Left ventricle myocardium superior (tissue), 1 donor: ENCODE results near the gene TP73. TPM values are rescaled to one million over a fixed set of nuclear protein-coding genes. Genes with fewer than 3 reads are reported as not detected.

Source experiments
- ATAC-seq: fragments of 200-7000 bp; cut with Tn5 transposase; one replicate; pipeline ENCODE4 v1.9.1; 2020; ENCODE audit warnings: mild to moderate bottlenecking, moderate library complexity
- DNase-seq: peaks from one replicate; pipeline ENCODE4 v3.0.0-alpha.2; 2020
- intact Hi-C: fragments of 100-400 bp; cut with micrococcal nuclease; formaldehyde crosslinking; loops from one replicate; pipeline ENCODE4 v1.11.0; 2022
- total RNA-seq: library from RNA; stranded (reverse); fragmentation: NEBNext Ultra II Directional; extraction: Animal tissue kit (Norgen Biotek cat#: 25700); gene quantifications from one replicate; pipeline ENCODE4 v1.2.1, GENCODE V29; 2021
- donor health status: DM: no; HTN: yes; CAD: no; lungs with severe emphysema.

The TP73 gene
- total RNA-seq, 1 donor from 2014 or later, result 0.05 TPM

DNA sequence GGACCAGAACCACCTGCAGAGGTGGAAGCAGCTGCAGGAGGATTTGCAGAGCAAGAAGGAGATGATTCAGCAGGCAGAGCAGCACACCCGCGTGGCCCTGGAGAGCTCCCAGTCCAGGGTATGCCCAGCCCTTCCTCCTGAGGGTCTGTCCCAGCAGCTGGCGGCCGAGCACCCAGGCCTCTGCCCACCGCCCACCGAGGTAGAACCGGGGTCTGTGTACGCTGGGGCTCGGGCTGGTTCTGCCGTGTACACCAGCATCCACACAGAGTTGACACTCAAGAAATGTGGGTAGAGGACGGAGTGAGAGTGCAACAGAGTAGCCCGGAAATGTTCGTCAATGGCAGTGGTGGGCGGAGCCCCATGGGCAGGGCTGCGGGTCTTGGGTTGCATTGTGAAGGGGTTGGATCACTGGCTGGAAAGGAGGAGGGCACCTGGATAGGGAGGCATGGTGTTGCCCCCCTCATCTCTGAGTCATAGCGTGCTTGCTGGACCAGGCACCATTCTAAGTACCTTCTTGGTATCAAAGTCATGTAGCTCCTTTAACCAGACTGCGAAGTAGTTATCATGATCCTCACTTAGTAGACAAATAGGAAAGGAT lies 115.1 kb downstream of the TP73 start:
- no peak for ATAC-seq
- no peak for DNase-seq
- intact Hi-C loops, result no loop called here

DNA sequence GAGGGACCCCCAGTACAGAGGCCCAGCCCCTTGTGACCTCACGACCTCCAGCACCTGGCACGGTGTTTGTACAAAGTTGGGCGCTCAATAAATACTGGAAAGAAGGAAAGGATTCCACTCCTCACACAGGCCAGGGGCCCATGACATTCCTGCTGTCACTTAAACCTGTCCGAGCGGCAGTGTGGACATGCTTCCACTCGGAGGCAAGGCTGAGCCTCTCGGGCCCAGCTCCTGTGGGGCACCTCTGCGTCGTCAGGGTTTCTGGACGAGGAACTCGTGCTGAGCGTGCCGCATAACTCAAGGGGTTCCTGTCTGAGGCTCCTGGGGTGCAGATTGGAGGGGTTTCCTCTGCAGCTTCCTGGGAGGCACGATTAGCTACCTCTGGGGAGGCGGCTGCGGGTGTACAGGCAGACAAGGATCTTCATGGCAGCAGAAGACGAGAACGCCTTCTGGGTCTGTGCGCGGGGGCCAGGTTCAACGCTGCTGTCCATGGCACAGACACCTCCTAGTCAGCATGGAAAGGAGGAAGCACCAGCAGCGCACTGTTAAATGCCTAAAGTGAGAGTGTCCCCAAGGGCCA lies 116.6 kb downstream of the TP73 start:
- no peak for ATAC-seq
- DNase-seq, result no peak
- intact Hi-C loops, result no loop called here

DNA sequence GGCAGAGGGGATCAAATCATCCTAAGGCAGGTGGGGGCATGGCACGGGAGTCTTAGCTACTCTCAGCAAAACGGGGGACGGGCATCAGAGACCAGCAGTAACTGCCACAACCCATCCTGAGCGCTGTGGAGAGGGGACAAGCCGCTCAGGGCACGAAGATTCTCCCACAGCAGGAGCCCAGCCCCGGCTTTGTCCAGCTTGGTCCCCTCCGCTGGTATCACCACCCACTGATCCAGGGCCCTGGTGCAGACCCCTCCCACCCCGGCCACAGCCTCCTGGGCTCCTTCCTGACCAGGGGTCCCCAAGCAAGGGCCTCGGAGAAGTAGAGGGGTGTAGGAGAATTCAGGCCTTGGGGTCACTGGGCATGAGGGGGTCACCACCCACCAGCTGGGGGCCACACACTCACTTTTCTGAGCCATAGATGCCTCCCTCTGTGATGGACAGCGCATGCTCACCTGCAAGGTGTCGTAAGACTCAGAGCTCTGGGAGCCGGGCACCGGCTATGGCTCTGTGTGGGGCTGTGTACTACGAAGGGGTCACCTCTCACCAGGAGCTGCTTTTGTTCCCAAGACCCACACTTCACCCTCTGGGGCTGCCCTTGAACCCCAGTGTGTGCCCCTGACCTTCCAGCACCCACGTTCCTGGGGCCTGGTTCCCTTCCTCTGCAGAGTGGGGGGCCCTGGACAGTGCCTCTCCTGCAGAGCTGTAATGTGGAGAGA lies 117.9 kb downstream of the TP73 start:
- ATAC-seq (no peak), DNase-seq (no peak)
- intact Hi-C loops, result no loop called here

DNA sequence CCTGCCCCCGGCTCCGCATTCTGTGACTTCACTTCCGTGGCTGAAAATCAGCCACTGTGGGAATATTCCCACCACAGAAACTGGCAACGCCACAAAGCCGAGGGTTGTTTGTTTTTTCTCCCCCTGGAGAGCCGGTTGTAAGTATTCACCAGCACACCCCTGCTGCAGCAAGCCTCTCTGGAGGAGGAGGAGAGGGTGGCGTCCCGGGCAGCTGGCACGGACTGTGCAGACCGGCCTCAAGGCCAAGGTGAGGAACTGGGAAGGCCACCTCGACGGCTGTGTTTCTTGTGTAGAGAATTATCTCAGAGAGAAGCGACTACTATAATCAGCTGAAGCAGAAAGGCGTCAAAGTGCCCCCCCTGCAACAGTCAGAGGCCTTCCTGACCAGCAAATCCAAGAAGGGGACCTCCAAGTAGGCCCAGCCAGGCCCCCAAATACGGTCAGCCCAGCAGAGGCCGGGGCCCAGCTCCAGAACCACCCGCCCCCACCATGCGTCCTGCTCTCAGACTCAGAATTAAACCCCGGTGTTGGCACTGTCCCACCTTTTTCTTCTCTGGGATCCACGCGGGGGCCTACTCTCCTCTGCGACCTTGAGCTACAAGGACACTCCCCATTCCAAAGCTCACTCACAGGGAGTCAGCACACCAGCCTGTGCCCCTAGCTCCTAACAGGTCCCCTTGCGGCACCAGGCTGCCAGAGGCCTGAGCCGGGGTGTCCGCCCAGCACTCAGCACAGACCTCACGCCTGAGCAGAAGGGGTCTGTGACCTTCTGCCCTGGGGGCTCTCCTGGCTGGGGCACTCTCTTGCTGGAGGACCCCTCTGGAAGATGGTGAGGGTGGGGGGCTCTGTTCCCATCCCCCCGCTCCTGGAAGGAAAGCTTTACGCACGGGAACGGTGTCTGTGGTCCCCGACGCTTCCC lies 119.1 kb downstream of the TP73 start:
- ATAC-seq, result peak; percentile 16
- intact Hi-C loops, result no loop called here
- DNase-seq, result no peak

DNA sequence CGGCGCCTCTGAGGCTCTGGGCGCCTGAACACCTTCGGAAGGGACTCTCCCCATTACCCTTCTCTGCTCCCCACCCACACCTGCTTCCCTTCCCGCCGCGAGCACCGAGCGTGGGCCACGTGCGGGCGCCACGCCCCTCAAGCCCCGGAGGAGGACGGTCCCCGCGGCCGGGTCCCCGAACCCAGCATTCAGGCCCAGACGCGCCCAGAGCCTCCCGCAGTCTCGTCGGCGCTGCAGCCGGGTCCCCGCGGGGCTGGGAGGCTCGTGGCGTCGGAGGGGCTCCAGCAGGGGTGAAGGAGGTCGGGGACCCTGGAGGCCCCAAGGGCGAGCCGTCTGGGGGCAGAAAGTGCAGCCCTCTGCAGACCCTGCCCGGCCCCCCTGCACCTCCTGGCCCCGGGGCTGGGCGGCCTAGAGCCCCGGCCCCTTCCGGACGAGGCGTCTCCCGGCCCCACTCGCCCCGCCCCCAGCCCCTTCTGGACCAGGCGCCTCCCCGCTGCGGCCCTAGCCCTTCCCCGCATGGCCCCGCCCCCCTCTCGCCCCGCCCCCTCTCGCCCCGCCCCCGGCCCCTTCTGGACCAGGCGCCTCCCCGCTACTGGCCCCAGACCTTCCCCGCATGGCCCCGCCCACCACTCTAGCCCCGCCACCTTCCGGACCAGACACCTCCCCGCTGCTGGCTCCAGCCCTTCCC lies 119.9 kb downstream of the TP73 start:
- intact Hi-C loops, result no loop called here
- DNase-seq (peak; percentile 94), ATAC-seq (peak; percentile 87)

DNA sequence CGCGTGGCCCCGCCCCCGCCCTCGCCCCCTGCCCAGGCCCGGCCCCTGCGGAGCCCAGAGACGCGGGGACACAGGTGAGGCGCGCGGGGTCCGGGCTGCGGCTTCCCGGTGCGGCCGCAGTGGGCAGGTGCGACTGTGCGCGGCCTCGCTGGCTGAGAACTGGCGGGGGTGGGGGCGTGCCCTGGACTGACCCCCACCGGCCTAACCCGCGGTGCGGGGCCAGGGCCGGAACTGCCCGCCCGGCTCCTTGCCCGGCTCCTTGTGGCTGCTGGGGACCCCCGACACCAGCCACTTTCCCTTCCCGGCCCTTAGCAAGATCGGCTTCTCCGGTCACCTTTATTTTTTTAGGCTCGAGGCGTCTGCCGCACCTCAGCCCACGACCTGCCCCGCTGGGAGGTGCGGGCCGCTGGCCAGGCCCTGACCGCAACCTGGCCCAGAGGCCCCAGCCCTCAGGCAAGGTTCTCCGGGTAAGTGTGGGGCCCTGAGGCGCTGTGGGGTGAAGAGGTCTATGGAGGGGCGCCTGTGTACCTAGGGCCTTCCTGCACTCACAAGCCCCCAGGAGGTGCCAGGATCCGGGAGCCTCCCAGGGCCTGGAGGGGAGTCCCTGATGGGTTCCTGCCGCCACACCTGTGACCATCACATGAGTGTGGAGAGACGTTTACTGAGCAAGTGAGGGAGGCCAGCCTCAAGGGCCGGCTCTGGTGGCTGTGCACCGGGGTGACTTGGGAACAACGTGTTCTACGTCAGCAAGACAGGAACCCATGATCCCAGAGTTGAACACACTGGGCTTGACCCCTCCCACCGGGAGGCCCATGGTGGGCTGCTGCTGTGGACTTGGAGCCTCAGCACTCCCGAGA lies 120.6 kb downstream of the TP73 start, which contains the start of gene SMIM1:
SMIM1 (plus strand) TSS at position 35 of the 857 bp plus-strand sequence. CDS start 2,625 bp downstream, outside the sequence.
- DNase-seq, result no peak
- intact Hi-C loops, result no loop called here

DNA sequence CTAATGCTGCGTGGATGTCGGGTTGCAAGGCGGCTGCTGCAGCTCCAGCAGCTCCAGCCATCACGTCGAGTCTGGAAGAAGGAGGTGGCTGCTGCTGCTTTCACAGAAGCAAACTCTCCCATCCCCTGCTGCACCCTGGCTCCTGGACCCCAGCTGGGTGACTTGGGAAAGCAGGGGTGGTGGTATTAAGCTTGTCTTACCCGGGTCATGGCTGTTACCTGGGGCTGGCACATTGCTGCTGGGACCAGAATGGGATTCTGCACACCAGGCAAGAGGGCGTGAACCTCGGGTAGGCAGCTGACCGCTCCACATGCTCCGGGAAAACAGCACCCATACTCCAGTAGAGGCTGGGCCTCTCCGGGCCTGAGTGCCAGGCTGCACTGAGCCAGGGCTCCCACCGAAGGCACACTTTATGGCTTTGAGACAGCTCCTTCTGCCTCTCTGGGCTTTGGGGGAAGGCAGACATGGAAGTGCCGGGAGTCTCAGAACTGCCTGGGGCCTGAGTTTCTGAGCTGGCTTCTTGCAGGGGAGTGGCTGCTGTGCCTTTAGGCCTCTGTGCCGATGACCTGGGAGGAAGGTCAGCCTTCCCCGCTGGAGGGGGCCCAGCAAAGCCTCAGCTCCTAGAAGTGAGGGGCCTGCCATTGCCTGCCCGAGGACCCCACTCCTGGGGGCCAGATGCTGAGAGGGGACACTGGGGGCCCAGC lies 121.4 kb downstream of the TP73 start:
- intact Hi-C loops, result no loop called here
- DNase-seq (no peak), ATAC-seq (no peak)

More for the DNA sequence above, 120.6 kb downstream of the TP73 start, which contains the start of gene SMIM1:
- peak; percentile 1 for ATAC-seq

DNA sequence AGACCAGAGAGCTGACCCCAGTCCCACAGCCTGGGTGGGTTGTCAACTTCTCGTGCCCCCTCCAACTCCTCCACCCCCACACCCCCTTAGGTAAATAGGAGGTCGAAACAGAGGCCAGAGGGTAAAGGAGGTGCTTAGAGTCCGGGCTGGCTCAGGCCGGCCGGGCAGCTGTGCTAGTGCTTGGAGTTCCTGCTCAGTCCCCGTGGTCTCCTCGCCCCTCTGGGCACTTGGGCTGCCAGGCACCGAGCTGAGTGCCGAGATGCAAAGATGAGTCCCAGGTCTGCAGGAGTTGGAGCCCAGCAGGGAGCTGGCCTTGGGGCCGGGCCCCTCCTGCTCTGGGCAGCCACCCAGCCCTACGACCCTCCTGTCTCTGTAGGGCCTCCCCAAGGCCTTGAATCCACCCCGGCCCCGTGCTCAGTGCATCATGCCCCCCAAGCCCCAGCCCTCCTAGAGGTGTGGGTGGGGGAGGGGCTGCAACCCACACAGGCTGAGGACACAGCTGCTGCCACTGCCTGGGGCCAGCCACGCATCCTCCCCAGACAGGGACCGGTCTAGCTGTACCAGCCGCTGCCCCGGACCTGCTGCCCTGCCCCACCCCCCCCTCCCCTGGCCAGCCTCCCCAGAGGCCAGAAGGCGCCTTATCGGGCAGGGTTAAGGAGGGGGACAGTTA lies 122.1 kb downstream of the TP73 start:
- ATAC-seq, result no peak
- no peak for DNase-seq
- intact Hi-C loops, result no loop called here

DNA sequence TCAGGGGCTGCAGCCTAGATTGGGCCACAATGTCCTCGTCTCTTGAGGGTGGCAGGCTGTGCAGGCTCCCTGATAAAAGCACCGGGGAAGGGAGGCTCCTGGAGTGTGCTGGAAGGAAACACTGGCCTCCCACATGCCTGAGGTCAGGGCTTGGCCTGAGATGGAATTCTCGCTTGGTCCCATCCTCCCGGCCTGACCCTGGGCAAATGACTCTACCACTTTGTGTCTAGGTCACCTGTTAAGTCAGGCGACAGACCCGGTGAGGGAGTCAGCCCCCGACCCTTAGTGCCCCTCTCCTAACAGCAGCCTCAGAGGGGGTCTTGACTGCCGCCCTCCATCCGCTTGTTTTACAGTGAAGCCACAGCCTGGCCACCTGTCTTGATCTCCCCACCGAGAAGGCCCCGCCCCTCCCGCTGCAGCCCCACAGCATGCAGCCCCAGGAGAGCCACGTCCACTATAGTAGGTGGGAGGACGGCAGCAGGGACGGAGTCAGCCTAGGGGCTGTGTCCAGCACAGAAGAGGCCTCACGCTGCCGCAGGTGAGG lies 122.7 kb downstream of the TP73 start:
- ATAC-seq (peak; percentile 3), DNase-seq (no peak)
- intact Hi-C loops, result no loop called here

DNA sequence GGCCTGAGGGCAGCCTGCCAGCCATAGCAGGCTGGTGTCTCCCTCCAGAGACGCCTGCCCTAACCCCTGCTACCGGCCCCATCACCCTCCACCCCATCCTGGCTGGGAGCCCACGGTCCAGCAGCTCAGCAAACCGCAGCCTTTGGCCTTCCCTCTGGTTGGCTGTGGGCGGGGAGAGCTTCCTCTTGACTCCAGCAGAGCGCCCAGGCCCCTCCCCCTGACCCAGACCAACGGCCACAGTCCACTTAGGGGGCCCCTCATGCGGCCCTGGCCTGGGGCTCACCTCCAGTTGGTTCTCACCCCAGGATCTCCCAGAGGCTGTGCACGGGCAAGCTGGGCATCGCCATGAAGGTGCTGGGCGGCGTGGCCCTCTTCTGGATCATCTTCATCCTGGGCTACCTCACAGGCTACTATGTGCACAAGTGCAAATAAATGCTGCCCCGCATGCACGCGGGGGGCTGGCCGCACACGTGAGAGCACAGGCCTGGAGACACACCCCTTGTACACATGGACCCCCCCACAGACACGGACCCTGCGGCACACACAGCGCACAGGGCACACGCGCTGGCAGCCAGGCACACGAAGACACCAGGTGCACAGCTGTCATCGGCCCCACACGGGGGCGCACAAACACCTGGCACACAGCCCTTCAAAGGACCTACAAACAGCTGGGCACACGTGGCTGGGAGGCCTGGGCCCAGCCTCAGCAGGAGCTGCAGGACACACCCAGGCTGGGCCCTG lies 123.3 kb downstream of the TP73 start:
- ATAC-seq, result no peak
- intact Hi-C loops, result no loop called here
- peak; percentile 69 for DNase-seq

DNA sequence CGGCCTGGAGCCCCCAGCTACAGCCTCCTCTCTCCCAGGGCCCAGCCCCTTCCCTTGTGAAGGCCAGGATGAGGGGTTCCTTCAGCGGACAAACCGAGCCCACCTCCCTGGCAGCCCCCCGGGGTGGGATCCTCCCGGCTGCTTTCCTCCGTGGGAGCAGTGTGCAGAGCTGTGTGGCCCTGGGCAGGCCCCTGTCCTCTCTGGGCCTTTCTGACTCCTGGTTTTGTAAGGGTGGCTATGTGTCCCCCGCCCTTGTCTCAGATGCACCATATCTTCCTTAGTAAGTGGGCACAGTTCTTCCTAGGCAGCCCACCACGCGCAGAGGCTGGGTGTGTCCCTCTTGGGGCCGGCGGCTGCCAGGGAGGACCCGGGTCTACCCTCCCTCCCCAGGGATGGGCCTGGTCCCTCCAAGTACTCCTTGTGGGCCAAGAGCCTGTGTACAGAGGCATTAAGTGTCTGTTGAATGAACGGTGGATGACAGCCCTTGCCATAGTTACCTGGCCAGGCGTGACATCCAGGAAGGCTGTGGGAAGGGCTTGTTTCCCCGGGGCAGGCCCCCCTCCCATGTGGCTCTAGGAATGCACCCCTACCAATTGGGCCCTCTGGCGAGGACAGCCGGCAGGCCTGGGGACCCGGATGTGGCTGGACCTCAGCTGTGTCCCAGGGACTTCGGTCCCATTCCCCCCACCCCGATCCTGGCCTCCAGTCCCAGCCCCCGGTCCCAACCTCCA lies 124.1 kb downstream of the TP73 start:
- intact Hi-C loops, result no loop called here
- ATAC-seq, result no peak
- DNase-seq, result no peak

DNA sequence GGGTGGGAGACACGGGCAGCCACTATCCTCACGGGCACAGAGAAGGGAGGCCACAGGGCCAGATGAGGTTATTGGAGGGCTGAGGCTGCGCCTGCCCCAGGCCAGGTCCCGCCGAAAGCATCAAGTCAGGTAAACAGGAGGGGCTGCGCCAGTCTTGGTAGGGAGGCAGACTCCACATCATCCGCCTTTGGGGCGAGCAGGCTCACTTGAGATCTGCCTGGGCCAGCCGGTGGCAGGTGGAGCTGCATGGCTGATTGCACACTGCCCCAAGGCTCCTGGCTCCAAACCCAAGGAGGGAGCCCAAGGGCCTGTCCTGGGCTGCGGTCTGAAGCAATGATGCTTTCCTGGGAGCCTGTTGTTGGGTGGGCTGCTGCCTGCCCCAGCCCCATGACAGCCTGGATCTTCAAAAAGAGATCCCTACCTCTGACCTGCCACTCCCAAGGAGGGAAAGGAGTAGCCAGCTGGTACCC lies 124.8 kb downstream of the TP73 start:
- no peak for ATAC-seq
- intact Hi-C loops, result no loop called here
- DNase-seq, result no peak

DNA sequence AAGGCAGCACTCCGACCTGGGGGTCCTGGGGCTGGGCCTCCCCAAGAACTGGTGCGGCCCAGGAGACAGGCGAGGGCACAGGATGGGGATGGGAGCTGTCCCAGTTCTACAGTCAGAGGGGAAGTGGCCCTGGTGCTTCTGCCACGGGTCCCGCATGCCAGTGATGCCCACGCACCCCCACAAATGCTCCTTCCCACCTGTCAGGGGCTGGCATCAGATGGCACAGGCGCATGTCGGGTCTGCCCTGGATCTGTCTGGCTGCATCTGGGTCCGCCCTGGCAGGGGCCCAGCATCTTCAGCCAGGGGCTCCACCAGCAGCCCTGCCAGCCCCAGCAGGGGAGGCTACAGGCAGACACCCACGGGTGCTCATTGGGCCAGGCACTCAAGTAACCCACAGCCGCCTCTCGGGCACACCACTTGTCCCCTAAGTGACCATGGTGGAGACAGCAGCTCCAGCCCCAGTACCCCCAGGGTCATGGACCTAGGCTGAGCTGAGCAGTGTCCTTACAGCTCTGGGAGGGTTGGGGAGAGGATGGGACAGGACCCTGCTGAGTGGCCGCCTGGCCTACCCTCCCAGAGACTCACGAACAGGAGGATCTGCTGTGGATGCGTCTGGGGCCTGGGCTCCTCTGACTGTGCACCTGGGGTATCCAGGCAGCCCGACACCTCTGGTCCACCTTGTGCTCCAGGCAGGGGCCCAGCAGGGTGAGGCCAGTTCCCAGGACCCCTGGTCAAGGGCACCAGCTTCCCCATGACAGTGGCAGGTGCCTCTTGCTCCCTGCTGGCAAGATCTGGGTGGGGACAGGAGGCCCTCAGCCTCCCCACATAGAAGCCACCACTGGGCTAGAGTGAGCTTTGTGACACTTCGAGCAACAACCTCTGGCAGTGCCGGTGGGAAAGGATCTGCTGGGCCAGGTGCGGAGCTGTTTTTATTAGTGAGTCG lies 125.6 kb downstream of the TP73 start:
- intact Hi-C loops, result no loop called here
- ATAC-seq (no peak), DNase-seq (no peak)

DNA sequence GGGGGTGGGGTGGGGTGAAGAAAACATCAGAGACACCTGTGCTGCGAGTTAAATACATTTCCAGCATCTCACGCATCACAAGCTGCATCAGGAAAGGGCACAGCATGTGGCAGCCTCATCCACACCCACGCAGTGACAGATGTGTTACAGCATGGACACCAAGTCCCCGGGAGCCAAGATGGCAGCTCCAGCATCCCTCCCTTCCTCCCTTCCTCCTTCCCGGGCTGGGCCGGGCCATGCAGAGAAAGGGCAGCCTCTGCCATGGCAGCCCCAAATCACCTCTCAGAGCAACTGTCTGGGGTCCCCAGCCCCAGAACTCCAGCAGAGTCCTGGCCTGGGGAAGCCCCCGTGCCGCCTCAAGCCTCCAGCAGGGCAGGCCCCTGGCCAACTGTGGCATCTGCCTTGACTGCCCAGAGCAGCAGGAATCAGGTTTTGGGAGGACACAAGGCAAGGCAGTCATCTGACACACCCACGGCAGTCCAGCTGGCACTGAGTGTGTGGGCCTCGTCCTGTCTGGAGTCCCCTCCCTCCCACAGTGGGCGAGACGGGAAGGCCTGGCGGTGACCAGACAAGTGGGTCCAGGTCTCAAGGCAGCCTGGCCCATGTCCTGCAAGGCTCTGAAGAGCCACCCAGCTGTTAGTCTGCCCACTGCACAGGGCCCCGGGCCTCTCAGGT lies 126.4 kb downstream of the TP73 start:
- peak; percentile 10 for ATAC-seq
- DNase-seq, result no peak
- intact Hi-C loops, result no loop called here
